Hematopoietic multipotent progenitor cell treated with erythropoietin and hydrocortisone succinate and interleukin-3 and kit ligand, for 4 days (in vitro differentiated cells): ENCODE results near the gene PIAS2.

Source experiments
- DNase-seq: peaks from one replicate; pipeline ENCODE4 v3.0.0-alpha.2; 2015

The PIAS2 gene

GRCh38 chr18:46756559-46757201 is 160.6 kb downstream of the PIAS2 start, which contains the start of gene ST8SIA5:
TSS of gene ST8SIA5 (minus strand) at chr18:46757053. CDS start at chr18:46756508, 545 bp downstream.
- DNase-seq = peak; percentile 25

- no peak for DNase-seq
Measured at GRCh38 chr18:46756025-46756558, 161.2 kb downstream of the PIAS2 start.

- DNase-seq = peak; percentile 75
Measured at GRCh38 chr18:46755315-46756024, 161.8 kb downstream of the PIAS2 start.

GRCh38 chr18:46754661-46755292 is 162.5 kb downstream of the PIAS2 start:
- no peak for DNase-seq

GRCh38 chr18:46754188-46754587 is 163.1 kb downstream of the PIAS2 start:
- peak; percentile 49 for DNase-seq
